Sigmoid colon (tissue), 7 donors: ENCODE measurements around the gene RNF169. TPM values are rescaled to one million over a fixed set of nuclear protein-coding genes. Genes with fewer than 3 reads are reported as not detected.
A peak's percentile ranks its signal among the peaks of the same experiment; 100 is the strongest.

ENCODE experiments used
- DNase-seq: peaks from one replicate; pipeline ENCODE4 v3.0.0-alpha.2; 2019
- H3K27ac ChIP-seq, 4 donors: fragments of 200-600 bp; sonication (generic); one replicate each; pipeline ENCODE4 v1.5.1; 2016 to 2019; ENCODE audit warnings: mild to moderate bottlenecking in 1 of 4
- H3K27me3 ChIP-seq, 3 donors: fragments of 200-600 bp; sonication (generic); one replicate each; pipeline ENCODE4 v1.5.1; 2019; ENCODE audit warnings: mild to moderate bottlenecking in 1 of 3
- H3K36me3 ChIP-seq, 4 donors: fragments of 200-600 bp; sonication (generic); one replicate each; pipeline ENCODE4 v1.5.1; 2016 to 2019
- H3K4me1 ChIP-seq, 4 donors: fragments of 200-600 bp; sonication (generic); one replicate each; pipeline ENCODE4 v1.5.1; 2017 to 2019
- H3K4me3 ChIP-seq, 4 donors: fragments of 200-600 bp; sonication (generic); one replicate each; pipeline ENCODE4 v1.5.1; 2017 to 2019; ENCODE audit warnings: mild to moderate bottlenecking in 2 of 4, moderate library complexity in 1 of 4
- H3K9me3 ChIP-seq, 4 donors: fragments of 200-600 bp in 3 of 4; sonication (generic) in 3 of 4; one replicate each; pipeline versions ENCODE4 v1.5.1 to v1.6.1; 2013 to 2019
- EP300 ChIP-seq, 4 donors: sonication (generic); formaldehyde crosslinking; IDR thresholded peaks; one replicate each; pipeline ENCODE4 v1.6.1; 2017; ENCODE audit warnings: antibody characterized with exemption in 4 of 4
- POLR2A ChIP-seq, 2 donors: fragments of 450-650 bp; IDR thresholded peaks; one replicate each; pipeline ENCODE4 v1.6.1; 2016; ENCODE audit warnings: antibody characterized with exemption in 2 of 2, mild to moderate bottlenecking in 2 of 2, moderate library complexity in 2 of 2
- POLR2AphosphoS5 ChIP-seq, 4 donors: sonication (generic); formaldehyde crosslinking; IDR thresholded peaks; one replicate each; pipeline ENCODE4 v1.6.1; 2017; ENCODE audit warnings: antibody characterized with exemption in 4 of 4
- WGBS, 2 donors: extraction: QIAGEN DNeasy Blood & Tissue Kit; methylation state at CpG; one replicate each; pipeline ENCODE4 v1.1.7; 2013; 5-methylcytosine and 5-hydroxymethylcytosine counted together
- intact Hi-C: fragments of 100-400 bp; cut with DNase I; formaldehyde crosslinking; loops from one replicate; pipeline ENCODE4 v1.15.1; 2023
- polyA plus RNA-seq, 3 donors: library from polyadenylated mRNA; stranded (reverse); fragments of 200-250 nt; gene quantifications; one replicate each; pipeline ENCODE4 v1.2.3, GENCODE V29; 2013
- total RNA-seq, 4 donors: library from RNA; depleted of rRNA; stranded (reverse); fragments of >200 nt; gene quantifications; one replicate each; pipeline ENCODE4 v1.1.0, GENCODE V29; 2016
- TF ChIP-seq, protein P1 (sequence below), 4 experiments: fragments of 450-650 bp in 3 of 4; fragments of 200-600 bp in 1 of 4; IDR thresholded peaks; one replicate each; pipeline ENCODE4 v1.5.1; 2016 to 2019; ENCODE audit warnings: antibody characterized with exemption in 4 of 4, mild to moderate bottlenecking in 3 of 4, moderate library complexity in 2 of 4
- donor health status: healthy with polysubstance abuse.
- donor health status: Bipolar disorder and iron deficiency.
- donor health status: healthy.

RNF169 gene
- total and polyA plus RNA-seq, 7 donors: 1.6 to 27.7 (median 20.3) TPM

DNA sequence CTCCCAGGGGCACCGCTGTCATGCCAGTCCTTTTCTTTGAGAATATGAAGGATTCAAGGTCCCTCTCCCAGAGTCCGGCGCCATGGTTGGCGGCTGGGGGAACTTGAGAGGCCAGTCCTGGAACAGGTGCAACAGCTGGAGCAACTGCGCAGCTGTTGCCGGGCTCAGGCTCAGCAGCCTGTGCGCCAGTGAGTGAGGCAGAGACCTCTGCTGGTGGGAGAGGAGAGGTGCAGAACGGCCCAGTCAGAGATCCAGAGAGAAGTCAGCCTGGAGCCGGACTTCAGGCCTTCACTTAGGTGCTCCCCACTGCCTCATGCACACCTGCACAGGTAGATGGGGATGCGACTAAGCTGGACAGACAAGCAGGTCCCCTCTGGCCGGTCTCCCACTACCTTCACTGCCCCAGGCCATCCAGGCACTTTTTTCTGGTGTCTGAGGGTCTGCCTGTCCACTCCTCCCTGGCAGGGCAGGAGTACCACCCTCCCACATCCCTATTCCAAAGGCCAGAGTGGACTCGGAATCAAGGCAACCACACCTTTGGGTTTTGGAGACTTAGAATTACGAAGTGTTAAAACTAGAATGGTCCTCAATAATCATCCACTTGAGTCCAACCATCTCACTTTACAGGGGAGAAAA lies 22.0 kb upstream of the RNF169 start:
- peak; percentile 93 for DNase-seq
- peak overlapping the region; percentile 37 to 93 (median 81) for H3K27ac ChIP-seq
- H3K4me3 ChIP-seq: no peak overlapping the region
- TF ChIP-seq POLR2A (IDR thresholded peaks at IDR 0.05): no peak
- TF ChIP-seq POLR2AphosphoS5 (IDR thresholded peaks at IDR 0.05): peak; percentile 19 to 69 (median 52)
- TF ChIP-seq EP300 (IDR thresholded peaks at IDR 0.05): no peak
- TF ChIP-seq, protein P1, sequence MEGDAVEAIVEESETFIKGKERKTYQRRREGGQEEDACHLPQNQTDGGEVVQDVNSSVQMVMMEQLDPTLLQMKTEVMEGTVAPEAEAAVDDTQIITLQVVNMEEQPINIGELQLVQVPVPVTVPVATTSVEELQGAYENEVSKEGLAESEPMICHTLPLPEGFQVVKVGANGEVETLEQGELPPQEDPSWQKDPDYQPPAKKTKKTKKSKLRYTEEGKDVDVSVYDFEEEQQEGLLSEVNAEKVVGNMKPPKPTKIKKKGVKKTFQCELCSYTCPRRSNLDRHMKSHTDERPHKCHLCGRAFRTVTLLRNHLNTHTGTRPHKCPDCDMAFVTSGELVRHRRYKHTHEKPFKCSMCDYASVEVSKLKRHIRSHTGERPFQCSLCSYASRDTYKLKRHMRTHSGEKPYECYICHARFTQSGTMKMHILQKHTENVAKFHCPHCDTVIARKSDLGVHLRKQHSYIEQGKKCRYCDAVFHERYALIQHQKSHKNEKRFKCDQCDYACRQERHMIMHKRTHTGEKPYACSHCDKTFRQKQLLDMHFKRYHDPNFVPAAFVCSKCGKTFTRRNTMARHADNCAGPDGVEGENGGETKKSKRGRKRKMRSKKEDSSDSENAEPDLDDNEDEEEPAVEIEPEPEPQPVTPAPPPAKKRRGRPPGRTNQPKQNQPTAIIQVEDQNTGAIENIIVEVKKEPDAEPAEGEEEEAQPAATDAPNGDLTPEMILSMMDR (IDR thresholded peaks at IDR 0.05): peak; percentile 93 to 98 (median 96)
- WGBS, 2 donors: 12 to 14% methylated on average over 13 of the region's 13 CpGs
- H3K27me3 ChIP-seq: peaks cover 0 to 10% (median 0%) of the 10 kb centered on the region in 3 donors
- intact Hi-C loops: loop anchor here (1.0 to 5.0 kb wide), 3 partner anchors 24 to 116 kb away; no protein-coding TSS in a partner anchor
- H3K36me3 ChIP-seq: no peaks in the 10 kb centered on the region
- H3K4me1 ChIP-seq: peaks cover 0 to 75% (median 47%) of the 10 kb centered on the region in 4 donors
- H3K9me3 ChIP-seq: no peaks in the 10 kb centered on the region

DNA sequence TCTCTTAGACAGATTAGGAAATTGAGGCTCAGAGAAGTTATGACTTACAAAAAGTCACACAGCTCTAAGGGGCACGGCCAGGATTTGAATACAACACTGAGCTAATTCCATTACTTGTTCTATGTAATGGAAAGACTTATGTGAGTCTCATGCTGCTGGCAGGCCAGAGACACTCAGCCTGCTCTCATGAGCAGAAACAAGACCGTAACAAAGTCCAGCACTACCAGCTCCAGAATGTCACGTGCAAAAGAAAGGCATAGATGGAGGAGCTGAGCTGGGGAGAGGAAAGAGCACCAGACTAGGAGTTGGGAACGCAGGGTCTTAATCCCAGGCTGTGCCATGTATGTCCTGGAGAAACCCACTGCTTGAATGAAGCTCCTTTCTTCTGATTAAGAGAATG lies 19.3 kb upstream of the RNF169 start:
- intact Hi-C loops: loop anchor here (5.0 kb wide), 1 partner anchor 37 kb away; no protein-coding TSS in a partner anchor

DNA sequence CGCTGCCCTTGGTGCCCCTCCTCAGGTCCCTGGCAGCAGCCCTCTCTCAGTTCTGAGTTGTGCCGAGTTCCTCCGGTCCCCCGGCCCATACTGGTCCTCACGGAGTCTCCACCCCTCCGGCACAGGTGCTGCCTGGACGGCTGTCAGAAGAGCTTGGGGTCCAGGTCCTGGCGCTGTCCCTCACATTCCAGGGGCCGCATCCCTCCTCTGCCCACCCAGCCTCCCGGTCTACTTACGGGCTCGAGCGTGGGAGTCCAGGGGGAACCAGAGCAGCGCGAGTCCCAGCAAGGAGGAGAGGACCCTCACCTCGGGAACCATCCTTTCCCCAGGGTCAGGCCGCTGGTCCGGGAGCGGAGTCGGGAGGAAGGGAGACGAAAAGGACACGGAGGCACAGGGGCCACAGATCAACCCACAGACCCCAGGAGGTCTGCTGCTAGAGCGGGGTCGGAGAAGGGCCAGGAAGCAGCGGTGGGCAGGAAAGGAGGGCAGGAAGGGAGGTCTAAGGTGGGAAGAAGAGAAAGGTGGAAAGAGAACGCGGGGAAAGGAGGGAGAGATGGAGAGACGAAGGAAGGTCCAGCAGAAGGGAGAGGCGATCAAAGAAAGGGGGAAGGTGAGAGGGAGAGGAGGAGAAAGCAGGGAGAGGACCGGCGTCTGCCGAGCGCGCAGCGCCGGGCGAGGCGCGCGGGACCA lies 17.9 kb upstream of the RNF169 start:
- 7 to 12% methylated on average over 40 of the region's 40 CpGs for WGBS, 2 donors
- intact Hi-C loops: loop anchor here (10.0 kb wide), 1 partner anchor 476 kb away; no protein-coding TSS in a partner anchor
- Histone ChIP-seq H3K36me3 (no peaks in the 10 kb centered on the region), H3K4me1 (peaks cover 0 to 51% (median 31%) of the 10 kb centered on the region in 4 donors), H3K4me3 (peak overlapping the region; percentile 18 to 52 (median 46)), H3K9me3 (no peaks in the 10 kb centered on the region), H3K27me3 (peaks cover 0 to 14% (median 0%) of the 10 kb centered on the region in 3 donors), H3K27ac (peak overlapping the region in 3 of 4 donors; percentile 66 to 93 (median 89))
- DNase-seq: no peak
- TF ChIP-seq, protein P1 (IDR thresholded peaks at IDR 0.05): no peak
- no peak for TF ChIP-seq POLR2A (IDR thresholded peaks at IDR 0.05)
- TF ChIP-seq POLR2AphosphoS5 (IDR thresholded peaks at IDR 0.05): no peak
- TF ChIP-seq EP300 (IDR thresholded peaks at IDR 0.05): no peak

More for the DNA sequence above, 19.3 kb upstream of the RNF169 start:
- Histone ChIP-seq H3K9me3 (no peaks in the 10 kb centered on the region), H3K36me3 (no peaks in the 10 kb centered on the region), H3K27ac (peak overlapping the region in 3 of 4 donors; percentile 66 to 93 (median 89)), H3K4me3 (peak overlapping the region in 1 of 4 donors; percentile 52), H3K27me3 (peaks cover 0 to 14% (median 0%) of the 10 kb centered on the region in 3 donors), H3K4me1 (peaks cover 0 to 61% (median 41%) of the 10 kb centered on the region in 4 donors)
- peak; percentile 82 for DNase-seq
- 76 to 85% methylated on average over 4 of the region's 4 CpGs for WGBS, 2 donors
- TF ChIP-seq POLR2A (IDR thresholded peaks at IDR 0.05) (no peak), EP300 (IDR thresholded peaks at IDR 0.05) (peak in 3 of 4 donors; percentile 40 to 89 (median 75)), POLR2AphosphoS5 (IDR thresholded peaks at IDR 0.05) (peak; percentile 53 to 86 (median 72))
- TF ChIP-seq, protein P1 (IDR thresholded peaks at IDR 0.05): no peak

DNA sequence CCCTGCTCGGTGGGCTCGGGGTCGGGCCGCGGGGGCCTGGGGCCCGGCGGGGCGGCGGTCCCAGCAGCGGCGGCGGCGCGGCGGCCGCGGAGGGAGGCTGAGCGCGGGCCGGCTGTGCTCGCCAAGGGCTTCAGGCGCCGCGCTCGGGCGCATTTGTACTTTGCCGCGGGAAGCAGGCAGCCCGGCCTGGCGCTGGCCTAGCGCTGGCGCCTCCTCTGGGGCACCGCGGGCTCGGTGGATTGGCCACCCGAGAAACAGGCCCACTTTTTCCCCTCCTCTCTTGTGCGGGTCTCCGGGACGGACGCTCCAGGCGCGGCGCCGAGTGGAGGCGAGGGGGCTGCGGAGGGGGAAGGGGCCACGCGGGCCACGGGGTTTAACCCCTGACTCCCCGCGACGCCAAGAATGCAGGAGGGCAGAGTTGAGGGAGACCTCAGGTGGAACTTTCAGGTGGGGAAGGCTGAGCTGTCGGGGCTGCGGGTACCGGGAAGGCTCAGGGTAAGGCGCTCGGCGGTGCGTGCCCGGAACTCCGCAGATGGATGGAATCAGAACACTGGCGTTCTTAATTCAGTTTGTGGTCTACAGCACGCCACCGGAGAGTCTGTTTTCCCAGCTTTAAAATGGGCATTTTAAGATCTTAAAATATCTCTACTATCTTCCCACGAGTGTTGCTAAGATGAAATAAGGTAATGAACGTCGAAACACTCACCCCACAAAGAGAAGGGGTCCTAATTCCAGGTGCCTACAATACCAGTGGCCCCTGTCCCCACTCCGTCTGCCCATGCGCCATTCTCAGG lies 17.2 kb upstream of the RNF169 start, which contains the start of gene CHRDL2:
Gene CHRDL2, minus strand, starts transcription at position 126 of the 794 bp plus-strand sequence. CDS start 538 bp downstream, outside the sequence.
- no peak for DNase-seq
- WGBS, 2 donors: 12 to 17% methylated on average over 69 of the region's 69 CpGs
- Histone ChIP-seq H3K4me3 (peak within 1 kb of the TSS; percentile 28 to 52 (median 46)), H3K27me3 (peaks cover 0 to 14% (median 0%) of the 10 kb centered on the region in 3 donors), H3K36me3 (no peaks in the 10 kb centered on the region), H3K9me3 (no peaks in the 10 kb centered on the region), H3K27ac (peak within 1 kb of the TSS in 3 of 4 donors; percentile 66 to 93 (median 89)), H3K4me1 (peaks cover 0 to 43% (median 24%) of the 10 kb centered on the region in 4 donors)
- intact Hi-C loops: loop anchor here (10.0 kb wide), 1 partner anchor 477 kb away; no protein-coding TSS in a partner anchor
- no peak for TF ChIP-seq POLR2A (IDR thresholded peaks at IDR 0.05)
- TF ChIP-seq POLR2AphosphoS5 (IDR thresholded peaks at IDR 0.05): peak in 2 of 4 donors; percentile 18 to 61
- no peak for TF ChIP-seq EP300 (IDR thresholded peaks at IDR 0.05)
